Neural progenitor cell (in vitro differentiated cells): ENCODE data around the gene ADAM10.

ENCODE experiments used
- EZH2 ChIP-seq: fragments of 200-600 bp; sonication (generic); IDR thresholded peaks from 2 replicates; pipeline ENCODE4 v1.6.1; 2017; ENCODE audit warnings: antibody characterized with exemption, mild to moderate bottlenecking, moderate library complexity
- EZH2phosphoT487 ChIP-seq: fragments of 200-600 bp; sonication (generic); IDR thresholded peaks from 2 replicates; pipeline ENCODE4 v1.6.1; 2017; ENCODE audit warnings: antibody characterized with exemption
- TF ChIP-seq, protein P1 (sequence below): fragments of 200-600 bp; sonication (generic); IDR thresholded peaks from 2 replicates; pipeline ENCODE4 v1.5.1; 2017; ENCODE audit warnings: antibody characterized with exemption, mild to moderate bottlenecking

DNA sequence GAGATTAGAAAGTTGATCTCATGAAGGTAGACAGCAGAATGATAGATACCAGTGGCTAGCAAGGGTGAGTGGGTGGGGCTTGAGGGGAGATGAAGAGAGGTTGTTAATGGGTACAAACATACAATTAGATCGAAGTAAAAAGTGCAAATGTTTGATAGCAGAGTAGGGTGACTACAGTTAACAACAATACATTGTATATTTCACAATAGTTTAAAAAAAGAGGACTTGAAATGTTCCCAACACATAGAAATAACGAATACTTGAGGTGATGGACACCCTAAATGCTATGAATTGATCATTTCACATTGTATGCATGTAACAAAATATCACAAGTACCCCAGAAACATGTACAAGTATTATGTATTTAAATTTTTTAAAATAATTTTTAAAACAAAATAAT, 47.3 kb downstream of the ADAM10 start:
- TF ChIP-seq, protein P1, sequence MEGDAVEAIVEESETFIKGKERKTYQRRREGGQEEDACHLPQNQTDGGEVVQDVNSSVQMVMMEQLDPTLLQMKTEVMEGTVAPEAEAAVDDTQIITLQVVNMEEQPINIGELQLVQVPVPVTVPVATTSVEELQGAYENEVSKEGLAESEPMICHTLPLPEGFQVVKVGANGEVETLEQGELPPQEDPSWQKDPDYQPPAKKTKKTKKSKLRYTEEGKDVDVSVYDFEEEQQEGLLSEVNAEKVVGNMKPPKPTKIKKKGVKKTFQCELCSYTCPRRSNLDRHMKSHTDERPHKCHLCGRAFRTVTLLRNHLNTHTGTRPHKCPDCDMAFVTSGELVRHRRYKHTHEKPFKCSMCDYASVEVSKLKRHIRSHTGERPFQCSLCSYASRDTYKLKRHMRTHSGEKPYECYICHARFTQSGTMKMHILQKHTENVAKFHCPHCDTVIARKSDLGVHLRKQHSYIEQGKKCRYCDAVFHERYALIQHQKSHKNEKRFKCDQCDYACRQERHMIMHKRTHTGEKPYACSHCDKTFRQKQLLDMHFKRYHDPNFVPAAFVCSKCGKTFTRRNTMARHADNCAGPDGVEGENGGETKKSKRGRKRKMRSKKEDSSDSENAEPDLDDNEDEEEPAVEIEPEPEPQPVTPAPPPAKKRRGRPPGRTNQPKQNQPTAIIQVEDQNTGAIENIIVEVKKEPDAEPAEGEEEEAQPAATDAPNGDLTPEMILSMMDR, result no peak
- TF ChIP-seq EZH2phosphoT487, result no peak
- TF ChIP-seq EZH2, result no peak
